Measurements from ENCODE around the gene PCDH9. TPM values are rescaled to one million over a fixed set of nuclear protein-coding genes. Genes with fewer than 3 reads are reported as not detected.

PCDH9 gene
- total RNA-seq, 2 donors from 2014 or later: 0.95 to 1.8 TPM

DNA sequence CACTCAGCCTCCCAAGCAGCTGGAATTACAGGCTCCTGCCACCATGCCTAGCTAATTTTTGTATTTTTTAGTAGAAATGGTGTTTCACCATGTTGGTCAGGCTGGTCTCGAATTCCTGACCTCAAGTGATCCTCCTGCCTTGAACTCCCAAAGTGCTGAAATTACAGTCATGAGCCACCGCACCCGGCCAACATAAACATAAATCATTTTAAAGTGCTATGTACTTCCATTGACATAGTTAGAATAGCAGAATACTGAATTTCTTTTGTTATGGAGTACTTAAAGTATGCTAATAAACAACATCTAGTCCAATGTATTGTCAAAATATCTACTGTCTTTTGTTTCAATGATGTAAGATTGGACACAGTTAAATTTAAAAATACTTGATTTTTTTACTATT lies 539.0 kb downstream of the PCDH9 start:
- WGBS, 2 experiments (ENCODE audit: insufficient coverage in 1 of 2, insufficient read length in 1 of 2): 70% methylated on average over 3 of the region's 3 CpGs; no CpG with 5 or more reads in 1 of the 2 experiments

DNA sequence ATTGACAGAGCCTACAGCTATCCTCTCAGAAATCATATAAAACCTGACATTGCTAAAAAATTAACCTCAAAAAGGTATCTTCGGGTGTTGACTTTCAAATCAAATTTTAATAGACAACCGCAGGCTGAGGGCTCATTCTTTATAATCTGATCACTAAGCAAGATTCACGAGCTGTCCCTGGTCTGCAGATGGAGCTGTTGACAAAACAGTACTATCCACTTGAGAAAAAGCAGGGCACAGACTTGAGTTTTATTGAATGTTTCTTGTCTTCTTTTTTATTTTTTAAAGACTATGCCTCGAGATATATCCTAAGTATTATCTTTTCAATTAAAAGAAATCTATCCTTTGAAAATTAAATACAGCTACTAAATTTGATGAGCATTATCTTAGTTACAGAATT lies 540.5 kb downstream of the PCDH9 start:
- no peak overlapping the region for H3K27ac ChIP-seq (ENCODE audit: low read depth, low read length)
- peaks cover 16% of the 10 kb centered on the region for H3K9me3 ChIP-seq (ENCODE audit: control insufficient read depth, low read length)
- H3K36me3 ChIP-seq (ENCODE audit: control insufficient read depth, insufficient read depth, low read length): no peaks in the 10 kb centered on the region
- no peak overlapping the region for H3K4me3 ChIP-seq (ENCODE audit: low read length)
- H3K27me3 Mint-ChIP-seq (ENCODE audit: insufficient read depth): no peaks in the 10 kb centered on the region
- H3K9me3 Mint-ChIP-seq: peaks cover 17% of the 10 kb centered on the region
- no peaks in the 10 kb centered on the region for H3K4me1 Mint-ChIP-seq
- no peak overlapping the region for H3K4me3 Mint-ChIP-seq
- no peak for DNase-seq
- no peak overlapping the region for H3K27ac Mint-ChIP-seq
- H3K27me3 ChIP-seq (ENCODE audit: control insufficient read depth, insufficient read depth, low read length, poor library complexity, severe bottlenecking): no peaks in the 10 kb centered on the region
- peaks cover 1% of the 10 kb centered on the region for H3K36me3 Mint-ChIP-seq (ENCODE audit: low read depth)
- TF ChIP-seq, protein P1, sequence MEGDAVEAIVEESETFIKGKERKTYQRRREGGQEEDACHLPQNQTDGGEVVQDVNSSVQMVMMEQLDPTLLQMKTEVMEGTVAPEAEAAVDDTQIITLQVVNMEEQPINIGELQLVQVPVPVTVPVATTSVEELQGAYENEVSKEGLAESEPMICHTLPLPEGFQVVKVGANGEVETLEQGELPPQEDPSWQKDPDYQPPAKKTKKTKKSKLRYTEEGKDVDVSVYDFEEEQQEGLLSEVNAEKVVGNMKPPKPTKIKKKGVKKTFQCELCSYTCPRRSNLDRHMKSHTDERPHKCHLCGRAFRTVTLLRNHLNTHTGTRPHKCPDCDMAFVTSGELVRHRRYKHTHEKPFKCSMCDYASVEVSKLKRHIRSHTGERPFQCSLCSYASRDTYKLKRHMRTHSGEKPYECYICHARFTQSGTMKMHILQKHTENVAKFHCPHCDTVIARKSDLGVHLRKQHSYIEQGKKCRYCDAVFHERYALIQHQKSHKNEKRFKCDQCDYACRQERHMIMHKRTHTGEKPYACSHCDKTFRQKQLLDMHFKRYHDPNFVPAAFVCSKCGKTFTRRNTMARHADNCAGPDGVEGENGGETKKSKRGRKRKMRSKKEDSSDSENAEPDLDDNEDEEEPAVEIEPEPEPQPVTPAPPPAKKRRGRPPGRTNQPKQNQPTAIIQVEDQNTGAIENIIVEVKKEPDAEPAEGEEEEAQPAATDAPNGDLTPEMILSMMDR (conservative IDR thresholded peaks at IDR 0.05): peak; percentile 33
- no peaks in the 10 kb centered on the region for H3K4me1 ChIP-seq (ENCODE audit: control insufficient read depth, insufficient read depth, low read length)
- H3K9ac ChIP-seq (ENCODE audit: extremely low read depth, low read length, poor library complexity, severe bottlenecking): no peak overlapping the region
- WGBS, 2 experiments (ENCODE audit: insufficient coverage in 1 of 2, insufficient read length in 1 of 2): 67 to 68% methylated on average over 3 of the region's 4 CpGs

More for the DNA sequence above, 539.0 kb downstream of the PCDH9 start:
- Histone ChIP-seq H3K27ac (ENCODE audit: low read depth, low read length) (no peak overlapping the region), H3K36me3 (ENCODE audit: control insufficient read depth, insufficient read depth, low read length) (no peaks in the 10 kb centered on the region), H3K4me1 (ENCODE audit: control insufficient read depth, insufficient read depth, low read length) (no peaks in the 10 kb centered on the region), H3K4me3 (ENCODE audit: low read length) (no peak overlapping the region), H3K27me3 (ENCODE audit: control insufficient read depth, insufficient read depth, low read length, poor library complexity, severe bottlenecking) (no peaks in the 10 kb centered on the region), H3K9ac (ENCODE audit: extremely low read depth, low read length, poor library complexity, severe bottlenecking) (no peak overlapping the region), H3K9me3 (ENCODE audit: control insufficient read depth, low read length) (peaks cover under 1% of the 10 kb centered on the region)
- no peaks in the 10 kb centered on the region for H3K36me3 Mint-ChIP-seq (ENCODE audit: low read depth)
- no peak overlapping the region for H3K27ac Mint-ChIP-seq
- no peak overlapping the region for H3K4me3 Mint-ChIP-seq
- DNase-seq: no peak
- H3K4me1 Mint-ChIP-seq: no peaks in the 10 kb centered on the region
- TF ChIP-seq, protein P1 (conservative IDR thresholded peaks at IDR 0.05): no peak
- peaks cover 2% of the 10 kb centered on the region for H3K9me3 Mint-ChIP-seq
- H3K27me3 Mint-ChIP-seq (ENCODE audit: insufficient read depth): no peaks in the 10 kb centered on the region

DNA sequence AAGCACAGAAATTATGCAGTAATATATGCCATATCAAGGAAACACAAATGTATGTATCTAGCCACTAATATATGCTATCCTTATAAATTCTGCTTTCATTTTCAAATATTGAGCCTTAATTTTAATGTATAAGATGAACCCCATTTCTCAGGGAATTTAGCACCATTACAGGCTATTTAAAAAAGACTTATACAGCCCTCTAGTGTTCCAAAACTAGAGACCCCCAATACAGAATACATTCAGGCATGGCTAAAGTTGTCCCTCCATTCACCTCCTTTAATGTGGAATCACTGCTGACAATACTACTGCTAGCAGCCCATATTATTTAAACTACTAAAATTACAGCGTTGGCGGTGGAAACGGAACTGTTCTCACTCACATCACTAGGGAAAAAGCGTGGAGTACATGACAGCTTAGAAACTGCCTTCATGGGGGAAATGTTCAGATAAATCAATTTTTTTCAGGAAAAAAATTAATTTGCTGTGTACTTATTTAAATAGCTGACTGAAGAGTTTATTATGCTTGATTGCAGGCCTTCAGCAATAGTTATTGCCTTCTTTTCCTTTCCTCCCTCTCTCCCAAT lies 541.0 kb downstream of the PCDH9 start:
- Mint-ChIP-seq H3K4me1 (no peaks in the 10 kb centered on the region), H3K9me3 (peaks cover 20% of the 10 kb centered on the region), H3K27ac (no peak overlapping the region), H3K36me3 (ENCODE audit: low read depth) (peaks cover 2% of the 10 kb centered on the region), H3K4me3 (no peak overlapping the region), H3K27me3 (ENCODE audit: insufficient read depth) (no peaks in the 10 kb centered on the region)
- peaks cover 21% of the 10 kb centered on the region for H3K9me3 ChIP-seq (ENCODE audit: control insufficient read depth, low read length)
- H3K27me3 ChIP-seq (ENCODE audit: control insufficient read depth, insufficient read depth, low read length, poor library complexity, severe bottlenecking): no peaks in the 10 kb centered on the region
- no peak overlapping the region for H3K27ac ChIP-seq (ENCODE audit: low read depth, low read length)
- no peaks in the 10 kb centered on the region for H3K4me1 ChIP-seq (ENCODE audit: control insufficient read depth, insufficient read depth, low read length)
- WGBS, 2 experiments (ENCODE audit: insufficient coverage in 1 of 2, insufficient read length in 1 of 2): 80 to 90% methylated on average over 1 to 4 of the region's 4 CpGs
- no peak overlapping the region for H3K4me3 ChIP-seq (ENCODE audit: low read length)
- H3K9ac ChIP-seq (ENCODE audit: extremely low read depth, low read length, poor library complexity, severe bottlenecking): no peak overlapping the region
- TF ChIP-seq, protein P1 (conservative IDR thresholded peaks at IDR 0.05): peak; percentile 48
- DNase-seq: no peak
- no peaks in the 10 kb centered on the region for H3K36me3 ChIP-seq (ENCODE audit: control insufficient read depth, insufficient read depth, low read length)
